GM12892 (cell line): ENCODE measurements around the gene JAK3.

Experiments used
- POLR2A ChIP-seq: IDR thresholded peaks from 2 replicates; pipeline ENCODE4 v1.6.1; 2011; ENCODE audit warnings: low read depth, low read length, control low read depth
- POLR2AphosphoS5 ChIP-seq: IDR thresholded peaks from 2 replicates; pipeline ENCODE4 v1.6.1; 2011; ENCODE audit warnings: low read depth, low read length, control low read depth
- TAF1 ChIP-seq: IDR thresholded peaks from 2 replicates; pipeline ENCODE4 v1.6.1; 2011; ENCODE audit warnings: low read depth, mild to moderate bottlenecking, control low read depth, low read length, borderline replicate concordance

- no peak for TF ChIP-seq POLR2A
- TF ChIP-seq TAF1: no peak
- TF ChIP-seq POLR2AphosphoS5: no peak
These were observed 72.4 kb downstream of the JAK3 start for GRCh38 chr19:17775245-17775927.
